Activated CD8-positive, alpha-beta T cell treated with anti-CD3 and anti-CD28 coated beads for 36 hours (primary cell): Measurements from ENCODE around the gene ZXDC. TPM values are rescaled to one million over a fixed set of nuclear protein-coding genes. Genes with fewer than 3 reads are reported as not detected.

Source experiments
- ATAC-seq: fragments of 200-7000 bp; cut with Tn5 transposase; one replicate; pipeline ENCODE4 v1.10.0; 2021; ENCODE audit warnings: mild to moderate bottlenecking, moderate library complexity
- CTCF ChIA-PET: fragments of 350-600 bp; sonication (Branson Sonifier 250); formaldehyde crosslinking; loops from one replicate; lab custom pipeline; 2021; ENCODE audit warnings: antibody characterized with exemption; lab: Charles Lee
- POLR2A ChIA-PET: fragments of 350-600 bp; sonication (Branson Sonifier 250); formaldehyde crosslinking; loops from one replicate; lab custom pipeline; 2021; ENCODE audit warnings: antibody characterized with exemption; lab: Charles Lee
- DNase-seq: peaks from one replicate; pipeline ENCODE4 v3.0.0-alpha.2; 2020
- H3K27ac Mint-ChIP-seq: one replicate; pipeline ENCODE4 v1.8.0; 2021; ENCODE audit warnings: mild to moderate bottlenecking, mixed read lengths
- H3K27me3 Mint-ChIP-seq: one replicate; pipeline ENCODE4 v1.8.0; 2021; ENCODE audit warnings: mixed read lengths
- H3K36me3 Mint-ChIP-seq: one replicate; pipeline ENCODE4 v1.8.0; 2021; ENCODE audit warnings: low read depth, mixed read lengths
- H3K4me1 Mint-ChIP-seq: one replicate; pipeline ENCODE4 v1.8.0; 2021; ENCODE audit warnings: low read depth, mixed read lengths
- H3K4me3 Mint-ChIP-seq: one replicate; pipeline ENCODE4 v1.8.0; 2021; ENCODE audit warnings: mild to moderate bottlenecking, moderate library complexity, mixed read lengths
- H3K9me3 Mint-ChIP-seq: one replicate; pipeline ENCODE4 v1.8.0; 2021; ENCODE audit warnings: mixed read lengths
- CTCF ChIP-seq: fragments of 200-600 bp; IDR thresholded peaks from one replicate; pipeline ENCODE4 v1.8.0; 2022; ENCODE audit warnings: antibody characterized with exemption, mild to moderate bottlenecking
- intact Hi-C: fragments of 100-400 bp; cut with micrococcal nuclease; formaldehyde crosslinking; loops from one replicate; pipeline ENCODE4 v1.10.0; 2022
- total RNA-seq, 2 experiments: library from RNA; stranded (reverse); gene quantifications; one replicate each; pipeline ENCODE4 v1.2.3, GENCODE V29; 2021

The ZXDC gene
- total RNA-seq, 2 experiments from 2014 or later, result 27.8 to 29.8 TPM

- no peak overlapping the region for H3K27ac Mint-ChIP-seq
- H3K27me3 Mint-ChIP-seq, result peaks cover 30% of the 10 kb centered on the region
- no peaks in the 10 kb centered on the region for H3K4me1 Mint-ChIP-seq
- CTCF ChIA-PET, result no interaction called here
- DNase-seq, result no peak
- no peak for TF ChIP-seq CTCF
- H3K36me3 Mint-ChIP-seq, result no peaks in the 10 kb centered on the region
- no peak overlapping the region for H3K4me3 Mint-ChIP-seq
- no peak for ATAC-seq
- no peaks in the 10 kb centered on the region for H3K9me3 Mint-ChIP-seq
- POLR2A ChIA-PET, result interaction anchor here (0.8 kb wide), 1 partner anchor 10 kb away, joined by 3 read pairs; no protein-coding TSS in a partner anchor
- intact Hi-C loops, result no loop called here
Measured at GRCh38 chr3:126395846-126396513, 79.7 kb downstream of the ZXDC start.

GRCh38 chr3:126394977-126395321 lies 80.7 kb downstream of the ZXDC start:
- ATAC-seq, result no peak
- DNase-seq, result no peak
- peaks cover 39% of the 10 kb centered on the region for H3K27me3 Mint-ChIP-seq
- POLR2A ChIA-PET, result interaction anchor here (0.6 kb wide), 1 partner anchor 150 kb away, joined by 3 read pairs; no protein-coding TSS in a partner anchor
- CTCF ChIA-PET, result no interaction called here
- no peaks in the 10 kb centered on the region for H3K36me3 Mint-ChIP-seq
- no peak overlapping the region for H3K4me3 Mint-ChIP-seq
- intact Hi-C loops, result loop anchor here (5.0 kb wide), 1 partner anchor 143 kb away; no protein-coding TSS in a partner anchor
- TF ChIP-seq CTCF, result no peak
- H3K4me1 Mint-ChIP-seq, result peaks cover 5% of the 10 kb centered on the region
- H3K9me3 Mint-ChIP-seq, result no peaks in the 10 kb centered on the region
- no peak overlapping the region for H3K27ac Mint-ChIP-seq

- intact Hi-C loops, result loop anchor here (5.0 kb wide), 1 partner anchor 142 kb away; no protein-coding TSS in a partner anchor
- ATAC-seq, result no peak
- H3K27me3 Mint-ChIP-seq, result peaks cover 44% of the 10 kb centered on the region
- no peak for DNase-seq
- H3K36me3 Mint-ChIP-seq, result no peaks in the 10 kb centered on the region
- ChIA-PET CTCF (no interaction called here), POLR2A (interaction anchor here (0.6 kb wide), 1 partner anchor 151 kb away, joined by 3 read pairs; no protein-coding TSS in a partner anchor)
- TF ChIP-seq CTCF, result no peak
- H3K27ac Mint-ChIP-seq, result no peak within 1 kb of the TSS
- no peak within 1 kb of the TSS for H3K4me3 Mint-ChIP-seq
- no peaks in the 10 kb centered on the region for H3K9me3 Mint-ChIP-seq
- H3K4me1 Mint-ChIP-seq, result peaks cover 8% of the 10 kb centered on the region
Measured at GRCh38 chr3:126394179-126394976, 81.3 kb downstream of the ZXDC start, which contains the start of gene CFAP100. TSS of gene CFAP100 (plus strand) at chr3:126394909. CDS start at chr3:126396001, 1,092 bp downstream.

- no peaks in the 10 kb centered on the region for H3K9me3 Mint-ChIP-seq
- H3K27me3 Mint-ChIP-seq, result peaks cover 47% of the 10 kb centered on the region
- CTCF ChIA-PET, result no interaction called here
Measured at GRCh38 chr3:126393563-126393962, 82.1 kb downstream of the ZXDC start.

More at GRCh38 chr3:126393563-126393962, 82.1 kb downstream of the ZXDC start:
- Mint-ChIP-seq H3K4me1 (peaks cover 8% of the 10 kb centered on the region), H3K4me3 (no peak overlapping the region), H3K36me3 (no peaks in the 10 kb centered on the region), H3K27ac (no peak overlapping the region)
- ATAC-seq (no peak), DNase-seq (no peak)
- intact Hi-C loops, result loop anchor here (5.0 kb wide), 1 partner anchor 141 kb away; no protein-coding TSS in a partner anchor
- no peak for TF ChIP-seq CTCF
- POLR2A ChIA-PET, result no interaction called here
